NT2/D1 (cell line): ENCODE measurements around the gene FHOD1.

Experiments used
- SUZ12 ChIP-seq: IDR thresholded peaks from 2 replicates; pipeline ENCODE4 v1.6.1; 2011; ENCODE audit not compliant: insufficient read length, insufficient read depth; ENCODE audit errors: extremely low read depth
- YY1 ChIP-seq: IDR thresholded peaks from 2 replicates; pipeline ENCODE4 v1.6.1; 2011; ENCODE audit not compliant: insufficient read length, insufficient read depth
- ZNF274 ChIP-seq: IDR thresholded peaks from 2 replicates; pipeline ENCODE4 v1.6.1; 2011; ENCODE audit warnings: mild to moderate bottlenecking, low read depth, low read length

DNA sequence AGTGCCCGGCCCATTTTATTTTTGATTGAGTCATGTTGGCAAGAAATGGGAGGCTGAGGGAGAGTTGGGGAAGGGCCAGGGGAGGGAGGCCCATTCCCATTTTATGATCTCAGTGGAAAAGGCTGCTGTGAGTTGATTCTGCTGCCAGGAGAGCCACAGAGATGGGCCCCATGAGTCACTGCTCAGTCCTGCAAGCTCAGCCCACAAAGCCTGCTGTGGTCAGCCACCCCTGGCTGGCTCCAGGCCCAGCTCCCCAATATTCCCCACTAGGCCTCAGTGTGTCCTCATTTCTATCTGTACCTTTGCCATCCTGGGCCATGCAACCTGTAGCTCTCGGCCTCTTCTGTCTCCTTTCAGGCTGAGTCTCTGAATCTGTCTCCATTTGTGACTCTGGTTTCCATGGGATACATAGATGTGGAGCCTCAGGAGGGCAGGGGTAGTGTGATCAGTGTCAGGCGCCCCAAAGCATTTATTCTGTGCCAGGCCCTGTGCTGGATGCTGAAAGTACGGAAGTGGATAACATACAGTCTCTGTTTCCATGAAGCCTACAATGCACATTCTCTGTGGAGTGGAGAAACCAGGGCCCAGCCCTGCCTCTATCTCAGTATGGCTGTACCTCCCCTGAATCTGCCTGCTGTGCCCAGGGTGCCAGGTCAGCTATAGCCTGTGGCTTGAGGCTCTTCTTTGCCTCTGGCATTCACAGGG lies 30.2 kb upstream of the FHOD1 start:
- no peak for TF ChIP-seq YY1
- no peak for TF ChIP-seq ZNF274
- no peak for TF ChIP-seq SUZ12
